HCT116 (cell line): Measurements from ENCODE around the gene ABCB8. TPM values are rescaled to one million over a fixed set of nuclear protein-coding genes. Genes with fewer than 3 reads are reported as not detected.

Experiments
- ATAC-seq: fragments of 200-7000 bp; cut with Tn5 transposase; 2 replicates; pipeline ENCODE4 v1.9.1; 2020; ENCODE audit warnings: mild to moderate bottlenecking, moderate library complexity
- BruUV-seq: library from RNA; stranded (reverse); fragments of 400-500 nt; replicated peaks from 2 replicates; lab custom pipeline; 2021; lab: Mats Ljungman, UMichigan
- CTCF ChIA-PET: fragments of 300-600 bp; sonication (Branson Sonifier 250); formaldehyde crosslinking; loops from one replicate; lab custom pipeline; 2021; ENCODE audit warnings: antibody characterized with exemption; lab: Charles Lee
- POLR2A ChIA-PET: fragments of 300-600, 350-600 bp; sonication (Branson Sonifier 250); formaldehyde crosslinking; loops from one replicate; lab custom pipeline; 2021; ENCODE audit warnings: antibody characterized with exemption; lab: Charles Lee
- RAD21 ChIA-PET, 2 experiments: fragments of 300-600 bp; sonication (Branson Sonifier 250); formaldehyde crosslinking; loops; one replicate each; lab custom pipeline; 2023; ENCODE audit warnings: low total read pairs in 2 of 2; ENCODE audit not compliant: uncharacterized antibody in 2 of 2, unreplicated experiment in 2 of 2, low non-redundant PET in 1 of 2; lab: Charles Lee
- DNase-seq: peaks from one replicate; pipeline ENCODE4 v3.0.0-alpha.2; 2010; ENCODE audit warnings: low read depth, low spot score
- H2AFZ ChIP-seq: fragments of 200-600 bp; shearing (Covaris generic), sonication (generic); 2 replicates; pipeline ENCODE4 v1.6.1; 2017; ENCODE audit warnings: low read depth, mixed run types, mixed read lengths, antibody characterized with exemption, low read length; ENCODE audit not compliant: poor library complexity, severe bottlenecking
- H3K27ac ChIP-seq: 2 replicates; pipeline ENCODE4 v1.5.1; 2012; ENCODE audit warnings: low read depth, low read length
- H3K27me3 ChIP-seq: fragments of 200-600 bp; sonication (generic); 2 replicates; pipeline ENCODE4 v1.6.1; 2016; ENCODE audit warnings: mixed run types, low read length, mixed read lengths; ENCODE audit not compliant: insufficient read depth
- H3K36me3 ChIP-seq, 2 experiments: fragments of 200-500 bp in 1 of 2; fragments of 200-600 bp in 1 of 2; sonication (Bioruptor generic) in 1 of 2; sonication (generic) in 1 of 2; 2 replicates each; pipeline versions ENCODE4 v1.5.1 to v1.6.1; 2014 to 2016; ENCODE audit warnings: low read length in 2 of 2, inconsistent platforms in 1 of 2, mixed read lengths in 1 of 2, mixed run types in 1 of 2; ENCODE audit not compliant: insufficient read depth in 2 of 2, control insufficient read depth in 1 of 2
- H3K4me1 ChIP-seq, 2 experiments: fragments of 200-600 bp in 1 of 2; sonication (generic) in 1 of 2; 2 replicates each; pipeline versions ENCODE4 v1.5.1 to v1.6.1; 2012 to 2017; ENCODE audit warnings: low read length in 2 of 2, inconsistent platforms in 1 of 2, mild to moderate bottlenecking in 1 of 2, mixed read lengths in 1 of 2, mixed run types in 1 of 2, moderate library complexity in 1 of 2; ENCODE audit not compliant: insufficient read depth in 2 of 2, control insufficient read depth in 1 of 2
- H3K4me2 ChIP-seq: fragments of 200-600 bp; sonication (generic); 2 replicates; pipeline ENCODE4 v1.6.1; 2017; ENCODE audit warnings: mixed run types, low read length, mixed read lengths
- H3K4me3 ChIP-seq, 2 experiments: fragments of 200-600 bp in 1 of 2; sonication (generic) in 1 of 2; replicated peaks in 1 of 2; 2 replicates each; pipeline ENCODE4 v1.5.1; 2011 to 2016; ENCODE audit warnings: low read length in 2 of 2, control low read depth in 1 of 2, low read depth in 1 of 2, mild to moderate bottlenecking in 1 of 2, mixed read lengths in 1 of 2, mixed run types in 1 of 2
- H3K79me2 ChIP-seq: fragments of 200-600 bp; sonication (generic); 2 replicates; pipeline ENCODE4 v1.6.1; 2017; ENCODE audit warnings: mild to moderate bottlenecking, mixed run types, low read length, moderate library complexity, mixed read lengths; ENCODE audit not compliant: insufficient read depth
- H3K9ac ChIP-seq: fragments of 200-600 bp; sonication (generic); 2 replicates; pipeline ENCODE4 v1.6.1; 2016; ENCODE audit warnings: low read length, mixed read lengths
- H3K9me2 ChIP-seq: fragments of 200-600 bp; sonication (generic), shearing (Covaris generic); 2 replicates; pipeline ENCODE4 v1.6.1; 2017; ENCODE audit warnings: mixed run types, mild to moderate bottlenecking, moderate library complexity; ENCODE audit not compliant: insufficient read depth
- H3K9me3 ChIP-seq, 2 experiments: fragments of 200-500 bp in 1 of 2; fragments of 200-600 bp in 1 of 2; sonication (Bioruptor generic) in 1 of 2; sonication (generic) in 1 of 2; 2 replicates each; pipeline ENCODE4 v1.6.1; 2014 to 2017; ENCODE audit warnings: low read length in 2 of 2, mixed read lengths in 2 of 2, inconsistent platforms in 1 of 2, low read depth in 1 of 2, mild to moderate bottlenecking in 1 of 2, mixed run types in 1 of 2, moderate library complexity in 1 of 2; ENCODE audit not compliant: control insufficient read depth in 1 of 2, insufficient read depth in 1 of 2
- H4K20me1 ChIP-seq: fragments of 200-600 bp; sonication (generic), shearing (Covaris generic); 2 replicates; pipeline ENCODE4 v1.6.1; 2017; ENCODE audit warnings: mixed run types, mild to moderate bottlenecking, moderate library complexity; ENCODE audit not compliant: insufficient read depth
- CBX3 ChIP-seq: IDR thresholded peaks from 2 replicates; pipeline ENCODE4 v1.6.1; 2012; ENCODE audit warnings: low read depth
- CEBPB ChIP-seq: IDR thresholded peaks from 2 replicates; pipeline ENCODE4 v1.6.1; 2012; ENCODE audit warnings: low read depth
- ELF1 ChIP-seq: IDR thresholded peaks from 2 replicates; pipeline ENCODE4 v1.6.1; 2012; ENCODE audit warnings: low read depth, borderline replicate concordance
- EZH2 ChIP-seq: fragments of 200-600 bp; sonication (generic); IDR thresholded peaks from 2 replicates; pipeline ENCODE4 v1.6.1; 2017; ENCODE audit warnings: antibody characterized with exemption, mixed run types
- EZH2phosphoT487 ChIP-seq: fragments of 200-600 bp; IDR thresholded peaks from 2 replicates; pipeline ENCODE4 v1.6.1; 2018; ENCODE audit warnings: antibody characterized with exemption, borderline replicate concordance
- POLR2A ChIP-seq: IDR thresholded peaks from 2 replicates; pipeline ENCODE4 v1.7.0; 2011; ENCODE audit warnings: borderline replicate concordance; ENCODE audit not compliant: insufficient read depth, insufficient read length; ENCODE audit errors: extremely low read depth
- ZFX ChIP-seq: fragments of 450-650 bp; IDR thresholded peaks from 2 replicates; pipeline ENCODE4 v1.6.1; 2017
- ZNF274 ChIP-seq: fragments of 200-500 bp; sonication (Bioruptor generic); IDR thresholded peaks from 2 replicates; pipeline ENCODE4 v1.6.1; 2014; ENCODE audit warnings: mild to moderate bottlenecking, low read depth, low read length, inconsistent platforms
- intact Hi-C: fragments of 100-400 bp; cut with micrococcal nuclease; formaldehyde crosslinking; loops from 2 replicates; pipeline ENCODE4 v1.10.0; 2022
- total RNA-seq: library from RNA; stranded (reverse); gene quantifications from one replicate; pipeline ENCODE4 v1.2.1, GENCODE V29; 2021; ENCODE audit not compliant: unreplicated experiment

Gene ABCB8
- total RNA-seq, 1 experiment from 2014 or later = 55.2 TPM

- intact Hi-C loops = no loop called here
- H3K27ac ChIP-seq = no peak overlapping the region
- DNase-seq = no peak
These were observed 18.6 kb downstream of the ABCB8 start for GRCh38 chr7:151046603-151047573.

DNA sequence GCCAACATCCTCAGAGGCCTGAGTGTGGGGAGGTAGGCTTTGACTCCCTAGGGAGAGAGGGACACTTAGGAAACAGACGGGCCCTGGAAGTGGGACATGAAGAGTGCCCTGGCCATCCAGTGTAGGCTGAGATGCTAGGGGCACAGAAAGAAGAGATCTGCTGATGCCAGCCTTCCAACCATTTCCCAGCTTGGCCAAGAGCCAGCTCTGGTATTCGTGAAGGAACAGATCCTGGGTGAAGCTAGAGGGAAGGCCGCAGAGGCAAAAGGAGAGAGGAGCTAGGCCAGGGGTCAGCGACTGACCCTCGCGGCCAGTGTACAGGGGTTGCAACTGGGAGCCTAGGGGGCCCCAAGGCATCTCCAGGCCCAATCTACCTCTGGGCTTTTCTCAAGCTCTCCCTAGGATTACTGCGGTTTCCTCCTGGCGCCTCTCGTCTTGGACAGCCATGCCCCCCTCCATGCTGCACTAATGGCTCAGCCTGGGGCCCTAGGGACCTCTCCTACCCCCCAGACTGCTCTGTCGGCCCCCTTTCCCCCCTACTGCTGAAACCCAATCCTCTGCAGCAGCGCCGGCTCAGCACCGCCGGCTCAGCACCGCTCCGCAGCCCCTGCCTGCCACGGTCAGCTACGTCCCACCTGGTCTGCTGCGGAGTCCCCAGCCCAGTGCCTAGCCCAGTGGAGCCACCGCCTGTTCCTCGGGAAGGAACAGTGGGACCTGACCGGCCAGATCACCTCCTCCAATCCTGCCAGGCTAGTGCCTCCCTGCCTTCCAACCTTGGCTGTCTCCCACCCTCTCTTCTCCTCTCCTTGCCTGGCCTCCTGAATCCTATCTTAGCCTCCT, 19.9 kb downstream of the ABCB8 start, which contains the start of gene ASIC3:
Gene ASIC3, plus strand, starts transcription at position 556 of the 840 bp plus-strand sequence. CDS start 355 bp downstream, outside the sequence.
- no TSS peak for BruUV-seq
- ATAC-seq = no peak
- Histone ChIP-seq H3K27me3 (no peaks in the 10 kb centered on the region), H3K9me2 (no peaks in the 10 kb centered on the region), H4K20me1 (no peaks in the 10 kb centered on the region), H2AFZ (no peak within 1 kb of the TSS), H3K4me2 (no peak within 1 kb of the TSS), H3K4me1 (no peaks in the 10 kb centered on the region), H3K9ac (no peak within 1 kb of the TSS)
- RAD21 ChIA-PET = no interaction called here
- TF ChIP-seq ZFX (no peak), ELF1 (no peak), ZNF274 (no peak), EZH2phosphoT487 (no peak), POLR2A (no peak)
- TF ChIP-seq, all 23 proteins: peak for 0
- Histone ChIP-seq H3K79me2 (no peaks in the 10 kb centered on the region), H3K36me3 (no peaks in the 10 kb centered on the region), H3K4me3 (no peak within 1 kb of the TSS), H3K9me3 (no peaks in the 10 kb centered on the region), H3K27ac (no peak within 1 kb of the TSS)
- no peak for DNase-seq
- CTCF ChIA-PET = interaction anchor here (0.6 kb wide), 1 partner anchor 39 kb away, joined by 4 read pairs; no protein-coding TSS in a partner anchor
- intact Hi-C loops = no loop called here
- POLR2A ChIA-PET = no interaction called here

More at GRCh38 chr7:151046603-151047573, 18.6 kb downstream of the ABCB8 start:
- CTCF ChIA-PET = no interaction called here
- no peaks in the 10 kb centered on the region for H3K9me2 ChIP-seq
- no peaks in the 10 kb centered on the region for H3K36me3 ChIP-seq
- no TSS peak for BruUV-seq
- H3K79me2 ChIP-seq = no peaks in the 10 kb centered on the region
- H3K9ac ChIP-seq = no peak overlapping the region
- no peaks in the 10 kb centered on the region for H4K20me1 ChIP-seq
- H3K9me3 ChIP-seq = no peaks in the 10 kb centered on the region
- TF ChIP-seq CEBPB (no peak), CBX3 (no peak), EZH2 (no peak), ELF1 (no peak)
- H3K4me2 ChIP-seq = no peak overlapping the region
- 0 out of 2 replicates have a peak, but pooled peaks have one; percentile 11 for ATAC-seq
- H3K4me3 ChIP-seq = no peak overlapping the region
- POLR2A ChIA-PET = no interaction called here
- RAD21 ChIA-PET = no interaction called here
- H3K4me1 ChIP-seq = no peaks in the 10 kb centered on the region
- H3K27me3 ChIP-seq = no peaks in the 10 kb centered on the region
- no peak overlapping the region for H2AFZ ChIP-seq
